GM21526 (cell line): ENCODE data around the gene GALNT1.
A peak's percentile ranks its signal among the peaks of the same experiment; 100 is the strongest.
"Not testable (repeated sequence)": the region's sequence is repeated elsewhere in the genome, so short reads cannot be mapped to it uniquely, and the experiment has no call there.

ENCODE experiments used
- ATAC-seq: cut with Tn5 transposase; IDR thresholded peaks from one replicate; pipeline ENCODE4 v1.9.1; 2021; ENCODE audit warnings: moderate library complexity; ENCODE audit not compliant: unreplicated experiment, low FRiP score

The GALNT1 gene

DNA sequence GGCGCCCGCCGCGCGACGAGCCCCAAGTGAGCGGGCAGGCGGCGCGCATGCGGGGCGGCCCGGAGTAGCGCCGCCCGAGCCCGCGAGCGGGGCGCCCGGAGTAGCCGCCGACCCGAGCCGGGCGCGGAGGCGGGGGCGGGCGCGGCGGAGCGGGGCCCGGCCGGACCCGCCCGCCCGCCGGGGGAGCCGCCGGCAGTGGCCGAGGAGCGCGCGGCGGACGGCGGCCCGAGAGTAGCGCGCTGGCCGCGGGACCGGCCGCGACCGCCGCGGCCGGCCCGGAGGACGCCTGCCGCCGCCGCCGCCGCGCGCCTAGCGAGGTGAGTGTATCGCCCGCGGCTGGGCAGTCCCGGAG lies at the start of gene GALNT1:
Gene GALNT1 (plus strand): TSS at position 195 of the 352 bp plus-strand sequence. CDS start 72,923 bp downstream, outside the sequence.
- ATAC-seq = no peak

DNA sequence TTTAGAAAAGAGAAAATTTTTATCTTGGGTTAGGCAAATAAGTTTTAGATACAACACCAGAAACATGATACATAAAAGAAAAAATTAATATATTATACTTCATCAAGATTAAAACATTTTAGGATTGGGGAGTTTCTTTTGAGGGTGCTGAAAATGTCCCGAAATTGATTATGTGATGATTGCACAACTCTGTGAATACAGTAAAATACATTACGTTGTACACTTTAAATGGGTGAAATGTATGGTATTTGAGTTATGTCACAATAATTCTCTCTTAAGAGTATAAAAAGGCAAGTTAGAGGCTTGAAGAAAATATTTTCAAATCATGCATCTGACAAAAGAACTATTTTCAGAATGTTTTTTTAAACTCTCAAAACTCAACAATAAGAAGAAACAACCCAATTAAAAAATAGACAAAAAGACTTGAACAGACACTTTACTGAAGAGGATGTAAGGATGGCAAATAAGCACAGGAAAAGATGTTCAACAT lies 47.6 kb upstream of the GALNT1 start:
- ATAC-seq = no peak

DNA sequence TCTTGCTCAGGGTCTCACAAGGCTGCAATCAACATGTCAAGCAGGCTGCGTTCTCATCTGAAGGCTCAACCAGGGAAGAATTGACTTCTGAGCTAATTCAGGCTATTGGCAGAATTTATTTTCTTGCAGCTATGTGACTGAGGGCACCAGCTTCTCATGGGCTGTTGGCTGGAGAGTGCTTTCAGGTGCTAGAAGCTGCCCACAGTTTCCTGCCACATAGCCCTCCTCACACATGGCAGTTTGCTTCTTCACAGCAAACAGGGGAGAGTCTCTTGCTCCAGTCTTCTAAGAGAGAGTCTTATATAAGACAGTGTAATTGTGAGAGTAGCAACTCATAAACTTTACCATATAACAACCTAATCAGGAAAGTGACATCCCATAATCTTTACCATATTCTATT lies 46.2 kb upstream of the GALNT1 start:
- no peak for ATAC-seq

DNA sequence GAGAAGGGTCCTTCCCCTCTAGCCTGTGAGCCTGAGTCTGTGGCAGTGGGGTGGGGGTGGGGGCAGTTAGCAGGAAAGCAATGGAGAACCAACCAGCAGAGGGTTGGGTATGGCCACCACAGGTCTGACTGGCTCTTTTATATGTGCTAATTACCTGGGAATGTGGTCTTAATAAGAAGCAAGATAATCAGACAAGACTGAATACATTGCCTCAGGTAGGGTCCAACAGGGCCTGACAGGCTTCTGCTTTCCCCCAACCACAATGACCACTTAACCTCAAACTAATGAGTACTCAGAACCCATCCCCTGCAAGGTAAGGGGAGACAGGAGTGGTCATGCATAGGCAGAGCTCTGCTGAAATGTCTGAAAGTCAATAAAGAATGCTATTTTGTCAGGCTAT lies 39.2 kb upstream of the GALNT1 start:
- no peak for ATAC-seq

DNA sequence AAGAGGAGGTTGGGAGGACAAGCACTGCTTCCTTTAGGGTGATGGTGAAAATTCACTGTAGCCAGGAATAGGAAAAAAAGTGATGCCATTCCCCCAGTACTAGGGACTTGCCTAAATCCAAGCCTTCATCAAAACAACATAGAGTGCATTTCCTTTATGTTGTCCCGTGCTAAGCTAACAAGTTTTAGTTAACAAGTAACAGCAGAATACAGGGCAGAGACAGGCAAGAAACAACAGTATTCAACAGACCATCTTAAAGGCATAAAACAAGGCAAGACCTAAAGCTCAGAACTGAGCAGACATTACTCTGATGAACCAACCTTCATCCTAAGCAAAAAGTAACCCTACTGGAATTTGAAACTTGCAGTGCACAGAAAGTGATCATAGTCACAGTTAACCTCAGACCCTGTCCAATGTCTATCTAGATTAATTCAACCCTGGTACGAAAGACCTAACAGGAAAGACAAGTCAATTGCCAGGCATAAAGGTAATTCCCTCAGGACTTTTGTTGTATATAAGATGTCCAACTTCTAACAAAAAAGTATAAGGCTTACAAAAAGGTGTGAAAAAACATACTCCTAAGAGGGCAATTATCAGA lies 34.4 kb upstream of the GALNT1 start:
- no peak for ATAC-seq

DNA sequence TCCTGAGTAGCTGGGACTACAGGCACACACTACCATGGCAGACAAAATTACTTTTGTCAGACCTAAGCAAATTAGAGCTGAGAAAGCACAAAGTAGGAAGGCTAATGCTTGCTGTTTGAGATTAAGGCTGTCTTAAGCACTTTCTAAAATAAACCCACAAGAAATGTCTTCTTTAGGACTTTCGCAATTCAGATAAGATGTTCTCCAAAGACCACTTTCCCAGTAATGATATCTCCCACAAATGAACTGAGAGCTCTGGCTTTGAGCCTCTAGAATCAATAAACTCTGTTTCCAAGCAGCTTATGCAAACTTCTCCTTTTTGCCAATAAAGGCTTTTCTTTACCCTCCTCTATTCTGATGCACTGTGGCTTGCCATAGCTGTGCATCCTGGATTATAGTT lies 32.0 kb upstream of the GALNT1 start:
- no peak for ATAC-seq

DNA sequence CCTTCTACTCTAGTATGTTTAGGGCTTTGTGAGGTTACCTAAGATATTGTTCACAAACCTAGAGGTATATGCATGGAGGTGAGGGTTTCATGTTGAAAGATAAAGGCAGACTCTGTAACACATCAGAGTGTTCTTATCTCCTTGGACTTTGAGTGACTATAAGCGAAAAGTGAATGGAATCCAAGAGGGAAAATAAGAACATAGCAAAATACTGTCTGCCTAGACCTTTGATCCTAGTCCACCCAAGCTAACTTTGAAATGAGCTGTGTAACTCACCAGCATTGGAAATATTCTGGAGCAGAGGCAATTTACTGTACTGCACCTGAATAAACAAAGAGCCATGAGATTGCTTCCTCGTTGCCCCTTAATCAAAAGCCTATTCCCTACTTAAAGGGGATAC lies 28.2 kb upstream of the GALNT1 start:
- ATAC-seq = no peak

DNA sequence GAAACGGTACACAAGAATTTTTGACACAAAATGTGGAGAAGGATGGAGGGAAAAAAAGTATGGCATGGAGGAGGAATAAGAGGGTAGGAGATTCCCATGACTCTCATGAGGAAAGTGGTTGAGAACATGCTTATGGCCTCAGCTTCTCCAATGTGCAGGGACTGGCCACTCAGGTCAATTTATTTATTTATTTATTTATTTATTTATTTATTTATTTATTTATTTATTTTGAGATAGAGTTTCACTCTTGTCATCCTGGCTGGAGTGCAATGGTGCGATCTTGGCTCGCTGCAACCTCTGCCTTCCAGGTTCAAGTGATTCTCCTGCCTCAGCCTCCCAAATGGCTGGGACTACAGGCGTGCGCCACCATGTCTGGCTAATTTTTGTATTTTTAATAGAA lies 26.0 kb upstream of the GALNT1 start:
- ATAC-seq = not testable (repeated sequence)

DNA sequence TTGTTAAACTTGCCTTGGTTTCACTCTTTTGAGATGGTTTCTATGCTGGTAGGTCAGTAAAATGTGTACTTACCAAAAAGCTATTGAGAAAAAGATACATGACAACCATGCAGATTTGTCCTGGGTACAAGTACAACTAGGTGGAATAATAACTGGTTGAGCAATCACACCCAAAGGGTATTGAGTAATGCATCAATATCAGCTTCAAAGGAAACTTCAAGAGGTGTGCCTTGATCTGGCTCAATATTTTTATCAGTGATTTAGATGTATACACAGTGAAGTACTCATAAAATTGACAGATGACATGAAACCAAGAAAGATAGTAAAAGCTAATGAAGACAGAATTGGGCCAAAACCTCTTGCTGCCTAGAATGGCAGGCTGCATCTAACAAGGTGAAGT lies 21.7 kb upstream of the GALNT1 start:
- no peak for ATAC-seq

DNA sequence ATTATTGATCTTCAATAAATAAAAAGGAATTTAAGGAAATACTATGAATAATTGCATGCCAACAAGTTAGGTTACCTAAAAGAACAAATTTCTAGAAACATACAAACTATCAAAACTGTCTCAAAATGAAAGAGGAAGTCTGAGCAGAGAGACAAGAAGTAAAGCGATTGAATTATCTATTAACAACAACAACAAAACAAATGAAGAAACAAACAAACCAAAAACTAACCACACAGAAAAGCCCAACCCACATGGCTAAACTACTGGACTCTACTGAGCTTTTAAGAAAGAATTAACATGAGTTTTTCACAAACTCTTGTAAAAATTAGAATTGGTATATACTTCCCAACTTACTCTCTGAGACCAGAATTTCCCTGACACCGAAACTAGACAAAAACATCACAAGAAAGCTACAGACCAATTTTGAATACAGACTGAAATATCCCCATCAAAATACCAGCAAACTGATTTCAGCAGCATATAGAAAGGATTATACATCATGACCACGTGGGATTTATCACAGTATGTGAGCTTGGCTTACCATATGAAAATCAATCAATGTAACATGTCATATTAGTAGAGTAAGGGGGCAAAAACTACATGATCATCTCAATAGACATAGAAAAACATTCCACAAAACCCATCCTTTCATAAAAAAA lies 16.6 kb upstream of the GALNT1 start:
- ATAC-seq = peak; percentile 69

DNA sequence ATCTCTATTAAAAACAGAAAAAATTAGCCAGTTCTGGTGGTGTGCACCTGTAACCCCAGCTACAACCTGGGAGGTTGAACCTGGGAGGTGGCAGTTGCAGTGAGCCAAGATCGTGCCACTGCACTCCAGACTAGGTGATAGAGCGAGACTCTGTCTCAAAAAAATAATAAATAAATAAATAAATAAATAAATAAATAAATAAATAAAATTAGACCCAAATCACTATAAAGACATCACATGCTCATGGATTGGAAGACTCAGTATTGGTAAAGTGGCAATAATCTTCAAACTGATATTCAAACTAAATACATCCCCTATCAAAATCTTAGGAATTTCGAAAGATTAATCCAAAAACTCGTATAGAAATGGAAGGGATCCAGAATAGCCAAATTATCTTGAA lies 15.5 kb upstream of the GALNT1 start:
- no peak for ATAC-seq

DNA sequence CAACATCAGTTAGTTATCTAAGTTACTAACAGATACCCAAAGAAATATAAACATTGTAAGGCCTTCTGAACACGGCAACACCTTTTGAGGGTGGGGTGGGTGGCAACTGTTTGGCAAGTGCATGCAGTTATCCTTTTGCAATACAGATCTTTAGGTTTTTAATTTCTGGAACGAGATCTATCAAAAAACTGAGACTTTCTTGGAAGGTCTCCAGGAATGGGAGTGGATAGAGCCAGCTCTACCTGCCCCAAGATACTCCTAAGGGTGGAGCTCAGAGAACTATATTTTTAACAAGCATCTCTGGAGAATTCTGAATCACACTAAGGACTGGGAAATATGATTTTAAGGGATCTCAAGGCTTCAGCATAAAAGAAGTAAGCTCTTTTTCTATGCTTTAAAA lies 11.4 kb upstream of the GALNT1 start:
- ATAC-seq = no peak

DNA sequence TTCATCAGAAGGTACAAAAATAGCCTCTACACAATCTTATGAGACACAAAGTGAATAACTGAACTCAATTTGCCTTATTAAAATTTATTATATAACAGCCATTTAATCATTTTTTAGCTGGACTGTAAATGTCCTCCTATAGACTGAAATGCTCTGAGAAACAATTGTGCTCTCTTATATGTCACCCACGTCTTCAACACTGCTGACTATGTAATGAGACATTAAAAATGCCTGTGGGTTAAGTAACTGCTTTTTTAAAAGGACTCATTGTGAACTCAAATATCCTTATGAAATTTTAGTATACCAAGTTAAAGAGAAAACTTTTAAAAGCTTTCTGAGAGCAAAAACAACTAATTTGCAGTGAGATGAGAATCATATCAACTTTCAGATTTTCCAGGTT lies 10.4 kb upstream of the GALNT1 start:
- no peak for ATAC-seq

DNA sequence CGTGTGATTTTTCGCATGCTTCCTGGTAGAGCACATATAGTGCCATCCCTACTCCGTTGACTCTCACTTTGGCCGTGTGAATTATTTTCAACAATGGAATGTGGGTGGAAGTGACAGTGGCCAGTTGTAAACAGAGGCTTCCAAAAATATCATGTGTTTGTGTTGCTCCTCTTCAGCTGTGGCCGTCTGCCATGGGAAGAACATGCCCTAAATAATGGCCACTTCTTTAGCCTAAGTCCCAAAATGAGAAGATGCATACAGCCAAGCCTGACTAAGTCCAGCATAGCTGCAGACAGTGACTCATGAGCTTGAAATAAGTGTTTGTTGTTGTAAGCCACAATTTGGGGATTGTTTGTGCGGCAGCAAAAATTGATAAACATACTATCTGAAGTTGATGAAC lies 8.9 kb upstream of the GALNT1 start:
- ATAC-seq = no peak

DNA sequence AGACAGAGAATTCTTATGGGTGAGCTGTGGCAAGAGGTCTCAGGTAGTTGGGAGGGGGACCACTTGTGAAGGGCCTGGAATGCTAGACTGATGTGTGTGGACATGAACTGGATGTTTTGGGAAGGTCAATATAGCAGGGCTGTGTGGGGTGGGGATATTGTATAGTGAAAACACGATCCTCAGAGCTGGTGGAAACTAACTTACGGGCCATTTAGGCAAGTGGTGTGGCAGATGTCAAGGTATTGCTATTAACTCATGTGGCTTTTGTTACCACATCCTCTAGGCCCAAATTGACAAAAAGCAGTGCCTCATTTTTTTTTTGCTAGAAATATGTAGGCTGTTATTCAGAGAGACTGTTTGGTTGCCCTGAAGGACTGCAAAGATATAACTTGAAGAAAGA lies 8.0 kb upstream of the GALNT1 start:
- ATAC-seq = no peak

DNA sequence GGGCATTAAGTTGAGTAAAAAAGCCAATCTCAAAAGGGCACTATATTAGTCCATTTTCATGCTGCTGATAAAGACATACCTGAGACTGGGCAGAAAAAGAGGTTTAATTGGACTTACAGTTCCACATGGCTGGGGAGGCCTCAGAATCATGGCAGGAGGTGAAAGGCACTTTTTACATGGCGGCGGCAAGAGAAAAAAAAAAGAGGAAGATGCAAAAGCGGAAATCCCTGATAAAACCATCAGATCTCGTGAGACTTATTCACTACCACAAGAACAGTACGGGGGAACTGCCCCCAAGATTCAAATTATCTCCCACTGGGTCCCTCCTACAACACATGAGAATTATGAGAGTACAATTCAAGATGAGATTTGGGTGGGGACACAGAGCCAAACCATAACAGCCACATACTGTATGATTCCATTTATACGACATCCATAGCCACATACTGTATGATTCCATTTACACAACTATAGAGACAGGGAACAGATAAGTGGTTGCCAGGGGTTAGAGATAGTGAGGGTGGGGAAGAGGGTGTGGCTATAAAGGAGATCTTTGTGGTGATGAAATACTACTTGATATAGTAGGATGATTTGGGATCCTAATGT lies 5.2 kb upstream of the GALNT1 start:
- not testable (repeated sequence) for ATAC-seq

DNA sequence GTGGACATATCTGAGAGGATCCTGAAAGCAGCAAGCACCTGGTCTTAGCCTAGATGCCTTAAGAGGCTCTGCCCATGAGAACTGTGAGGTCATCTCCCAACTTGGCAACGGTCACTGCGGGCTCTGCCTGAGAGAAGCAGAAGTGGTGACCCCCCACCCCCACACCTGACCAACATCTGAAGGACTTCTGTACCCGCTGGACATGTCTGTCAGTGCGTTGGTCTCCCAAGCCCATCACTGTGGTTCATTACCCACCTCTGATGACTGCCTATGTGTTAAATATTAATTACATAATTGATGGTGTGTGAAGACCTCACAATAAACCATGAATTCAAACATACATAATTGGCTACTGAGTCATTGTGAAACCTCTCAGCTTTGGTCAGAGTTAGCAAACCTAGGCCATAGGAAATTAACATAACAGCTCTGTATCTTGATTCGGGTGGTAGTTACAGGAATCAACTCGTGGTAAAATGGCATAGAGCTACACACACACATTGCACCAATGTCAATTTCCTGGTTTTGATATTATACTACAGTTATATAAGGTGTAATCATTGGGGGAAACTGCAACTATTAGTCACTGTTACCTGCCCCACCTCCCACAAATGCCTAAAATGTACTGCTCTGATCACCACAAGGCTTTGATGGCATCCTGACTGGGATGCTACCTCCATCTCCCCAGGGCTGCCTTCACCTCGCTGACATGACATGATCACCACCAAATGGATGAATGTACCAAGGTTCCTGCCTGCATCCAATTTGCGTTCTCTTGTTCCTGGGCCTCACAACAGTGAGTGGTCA lies 4.3 kb upstream of the GALNT1 start:
- ATAC-seq = peak; percentile 45

DNA sequence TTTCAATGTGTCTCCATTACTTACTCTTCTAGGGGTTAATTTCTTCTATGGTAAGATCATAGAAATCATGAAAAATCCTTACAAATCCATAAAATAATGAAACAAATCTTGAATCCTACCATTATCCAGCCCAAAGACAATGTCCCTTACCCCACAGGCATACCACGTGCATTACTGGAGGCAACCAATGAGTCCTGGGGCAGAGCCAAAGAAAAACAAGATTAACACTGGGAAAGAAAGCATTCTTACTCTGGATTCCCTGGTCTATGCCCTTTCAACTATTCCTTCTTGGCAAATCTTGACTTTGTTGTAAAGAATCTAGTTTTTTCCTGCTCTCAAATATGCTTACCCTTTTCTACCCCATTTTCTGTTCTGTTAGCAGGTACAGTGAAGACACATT lies 3.1 kb upstream of the GALNT1 start:
- ATAC-seq = no peak

DNA sequence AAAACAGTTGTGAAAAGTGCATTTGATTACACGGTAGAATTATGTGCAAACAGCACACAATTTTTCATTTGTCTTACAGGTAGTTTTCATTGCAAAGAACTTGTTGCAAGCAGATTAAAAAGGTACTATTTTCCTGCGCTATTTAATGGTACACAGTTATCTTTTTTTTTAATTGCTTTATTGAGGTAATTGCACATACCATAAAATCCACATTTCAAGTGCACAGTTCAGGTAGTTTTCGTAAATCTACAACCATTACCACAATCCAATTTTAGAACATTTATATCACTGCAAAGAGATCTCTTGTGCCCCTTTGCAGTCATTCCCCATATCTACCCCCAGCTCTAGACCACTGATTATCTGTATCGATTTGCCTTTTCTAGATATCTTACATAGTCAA lies 2.6 kb upstream of the GALNT1 start:
- ATAC-seq = no peak

DNA sequence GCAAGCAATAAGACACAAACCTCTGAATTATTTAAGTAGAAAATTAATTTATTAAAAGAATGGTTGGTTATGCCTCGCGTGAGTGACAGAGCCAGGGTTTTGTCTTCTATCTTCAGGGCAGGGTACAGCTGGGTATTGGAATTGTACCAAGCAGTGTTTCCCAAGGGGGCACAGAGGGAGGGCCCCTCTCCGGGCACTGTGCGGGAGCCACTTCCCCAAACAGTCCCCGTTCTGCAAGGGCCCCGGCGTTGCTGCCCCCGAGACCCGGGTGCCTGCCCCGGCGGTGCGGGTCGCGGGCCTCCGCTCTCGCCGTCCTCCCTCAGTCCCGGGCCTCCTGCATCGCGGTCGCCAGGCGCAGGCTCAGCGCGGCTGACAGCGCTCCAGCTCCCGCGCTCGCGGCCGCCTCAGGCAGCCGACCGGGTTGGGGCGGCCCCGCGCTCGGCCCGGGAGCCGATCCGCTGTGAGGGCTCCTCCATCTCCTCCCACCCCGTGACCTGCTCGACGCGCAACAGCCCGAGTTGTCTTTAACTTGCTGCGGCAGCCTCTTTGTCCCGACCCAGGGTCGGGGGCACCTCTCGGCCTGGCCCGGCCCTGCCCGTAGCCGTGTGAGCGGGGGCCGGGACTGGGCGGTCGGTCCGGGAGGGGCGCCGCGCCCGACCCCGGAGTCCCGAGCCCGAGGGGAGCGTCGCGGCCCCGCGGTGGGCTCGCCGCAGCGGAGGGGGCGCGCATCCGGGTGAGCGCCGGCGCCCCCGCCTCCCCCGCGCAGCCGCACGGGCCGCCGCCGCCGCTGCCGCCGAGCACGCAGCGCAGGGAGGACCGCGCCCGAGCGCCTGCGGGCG lies 620 bp upstream of the GALNT1 start:
- ATAC-seq = peak; percentile 53
